Measurements from ENCODE around the gene LTA4H. TPM values are rescaled to one million over a fixed set of nuclear protein-coding genes. Genes with fewer than 3 reads are reported as not detected.

Gene LTA4H
- total RNA-seq, 1 experiment from 2014 or later = 118 TPM

GRCh38 chr12:96064966-96065365 is 29.6 kb upstream of the LTA4H start:
- intact Hi-C loops (cut with micrococcal nuclease; ENCODE audit: unreplicated experiment) = loop anchor here (5.0 kb wide), 1 partner anchor 197 kb away; no protein-coding TSS in a partner anchor
- TF ChIP-seq CTCF (conservative IDR thresholded peaks at IDR 0.05) = no peak
- no peak for TF ChIP-seq EZH2 (IDR thresholded peaks at IDR 0.05; ENCODE audit: low read depth)
- DNase-seq = no peak
- Histone ChIP-seq H4K20me1 (ENCODE audit: insufficient read depth) (no peaks in the 10 kb centered on the region), H3K4me1 (replicated peaks; ENCODE audit: insufficient read depth) (peaks cover 21% of the 10 kb centered on the region), H3K27ac (no peak overlapping the region), H3F3A (ENCODE audit: insufficient read depth, low read depth) (peaks cover 9% of the 10 kb centered on the region; the same call in 1 of the 2 replicates), H3K27me3 (ENCODE audit: insufficient read depth, low read depth) (no peaks in the 10 kb centered on the region), H3K9me2 (ENCODE audit: insufficient read depth) (no peaks in the 10 kb centered on the region), H2AFZ (no peak overlapping the region), H3K9me3 (ENCODE audit: insufficient read depth, low read depth) (no peaks in the 10 kb centered on the region), H3K36me3 (ENCODE audit: low read depth) (no peaks in the 10 kb centered on the region), H3K79me2 (ENCODE audit: low read depth) (no peaks in the 10 kb centered on the region), H3K4me3 (no peak overlapping the region), H3K4me2 (no peak overlapping the region)
- POLR2A ChIA-PET (ENCODE audit: unreplicated experiment) = no interaction called here
- CTCF ChIA-PET = no interaction called here
- no TSS peak for BruUV-seq (replicated peaks)

GRCh38 chr12:96064271-96064670 is 28.9 kb upstream of the LTA4H start:
- POLR2A ChIA-PET (ENCODE audit: unreplicated experiment) = no interaction called here
- DNase-seq = no peak
- intact Hi-C loops (cut with micrococcal nuclease; ENCODE audit: unreplicated experiment) = loop anchor here (5.0 kb wide), 1 partner anchor 198 kb away; no protein-coding TSS in a partner anchor
- TF ChIP-seq EZH2 (IDR thresholded peaks at IDR 0.05; ENCODE audit: low read depth) (no peak), CTCF (conservative IDR thresholded peaks at IDR 0.05) (no peak)
- Histone ChIP-seq H3K4me2 (no peak overlapping the region), H3K9me3 (ENCODE audit: insufficient read depth, low read depth) (no peaks in the 10 kb centered on the region), H3K4me1 (replicated peaks; ENCODE audit: insufficient read depth) (peaks cover 14% of the 10 kb centered on the region), H3K4me3 (no peak overlapping the region), H3F3A (ENCODE audit: insufficient read depth, low read depth) (peaks cover 8% of the 10 kb centered on the region; the same call in 1 of the 2 replicates), H3K9me2 (ENCODE audit: insufficient read depth) (no peaks in the 10 kb centered on the region), H2AFZ (no peak overlapping the region), H3K27ac (no peak overlapping the region), H3K36me3 (ENCODE audit: low read depth) (no peaks in the 10 kb centered on the region), H3K79me2 (ENCODE audit: low read depth) (no peaks in the 10 kb centered on the region), H4K20me1 (ENCODE audit: insufficient read depth) (no peaks in the 10 kb centered on the region), H3K27me3 (ENCODE audit: insufficient read depth, low read depth) (no peaks in the 10 kb centered on the region)
- CTCF ChIA-PET = interaction anchor here (0.6 to 1.0 kb wide), 2 partner anchors 69 to 354 kb away, joined by 3 read pairs; no protein-coding TSS in a partner anchor
- BruUV-seq (replicated peaks) = no TSS peak

- POLR2A ChIA-PET (ENCODE audit: unreplicated experiment) = no interaction called here
Measured at GRCh38 chr12:96063046-96063445, 27.7 kb upstream of the LTA4H start.

More at GRCh38 chr12:96063046-96063445, 27.7 kb upstream of the LTA4H start:
- Histone ChIP-seq H2AFZ (no peak overlapping the region), H3K4me2 (no peak overlapping the region), H3K4me1 (replicated peaks; ENCODE audit: insufficient read depth) (peaks cover 13% of the 10 kb centered on the region; the same call in 1 of the 2 replicates), H3K79me2 (ENCODE audit: low read depth) (no peaks in the 10 kb centered on the region), H3K9me2 (ENCODE audit: insufficient read depth) (no peaks in the 10 kb centered on the region), H3K27me3 (ENCODE audit: insufficient read depth, low read depth) (no peaks in the 10 kb centered on the region), H3K4me3 (no peak overlapping the region), H4K20me1 (ENCODE audit: insufficient read depth) (no peaks in the 10 kb centered on the region), H3F3A (ENCODE audit: insufficient read depth, low read depth) (peaks cover 8% of the 10 kb centered on the region; the same call in 1 of the 2 replicates), H3K36me3 (ENCODE audit: low read depth) (no peaks in the 10 kb centered on the region), H3K27ac (no peak overlapping the region), H3K9me3 (ENCODE audit: insufficient read depth, low read depth) (no peaks in the 10 kb centered on the region)
- DNase-seq = no peak
- 0 out of 2 replicates have a peak, but pooled peaks have one; percentile 17 for TF ChIP-seq CTCF (conservative IDR thresholded peaks at IDR 0.05)
- TF ChIP-seq EZH2 (IDR thresholded peaks at IDR 0.05; ENCODE audit: low read depth) = no peak
- BruUV-seq (replicated peaks) = no TSS peak
- intact Hi-C loops (cut with micrococcal nuclease; ENCODE audit: unreplicated experiment) = loop anchor here (2.0 to 5.0 kb wide), 2 partner anchors 199 to 338 kb away; partner anchors contain the start of gene CDK17
- CTCF ChIA-PET = no interaction called here

Measured in PC-9 (cell line).